ENCODE data around the gene NR3C2.

The NR3C2 gene

DNA sequence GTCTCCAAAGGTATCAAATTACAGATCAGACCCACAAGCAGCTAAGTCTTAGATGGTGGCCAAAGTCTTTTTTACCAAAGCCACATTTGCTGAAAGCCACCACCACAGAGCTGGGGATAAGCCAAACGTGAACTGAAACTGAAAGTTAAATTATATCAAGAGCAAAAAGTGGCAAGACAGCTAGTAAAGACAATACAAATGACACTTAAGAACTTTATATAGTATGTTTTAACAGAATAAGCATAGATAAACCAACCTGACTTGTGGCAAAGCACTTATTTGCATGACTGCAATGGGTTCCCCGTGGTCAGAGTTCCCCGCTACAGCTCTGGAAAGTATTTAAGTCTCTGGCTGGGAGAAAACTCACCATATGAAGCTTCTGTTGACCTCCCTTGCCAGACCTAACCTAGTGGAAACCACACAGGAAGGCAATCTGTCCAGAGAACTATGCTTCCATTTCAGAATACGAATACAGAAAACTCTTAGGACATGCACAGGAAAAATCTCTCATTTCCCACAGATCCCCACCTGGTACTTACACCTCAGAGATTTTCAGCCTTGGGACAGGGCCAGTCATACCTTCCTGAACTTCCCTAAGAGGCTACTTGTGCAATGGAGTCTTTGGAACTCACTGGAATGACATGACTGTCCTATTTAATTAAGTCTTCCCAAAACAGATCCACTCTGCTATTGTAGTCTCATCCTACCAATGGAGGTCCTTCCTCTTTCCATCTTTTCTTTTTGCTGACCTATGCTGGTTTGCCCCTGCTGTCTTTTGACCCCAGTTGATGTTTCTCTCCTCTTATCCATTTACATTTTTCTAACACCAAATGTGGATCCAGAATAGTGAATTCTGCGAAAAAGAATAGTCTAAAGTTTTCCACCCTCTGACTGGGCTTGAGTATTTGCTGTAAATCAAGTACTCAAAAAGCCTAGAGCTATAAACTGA, 225.1 kb downstream of the NR3C2 start:
- no peak for FAIRE-seq
- TF ChIP-seq SPI1 (IDR thresholded peaks at IDR 0.05; ENCODE audit: low read depth, low read length) (no peak), POLR2A (IDR thresholded peaks at IDR 0.05; ENCODE audit: low read depth, low read length) (no peak), PAX5 (IDR thresholded peaks at IDR 0.05; ENCODE audit: insufficient read depth, low read length, severe bottlenecking) (no peak), POU2F2 (IDR thresholded peaks at IDR 0.05; ENCODE audit: low read depth, low read length) (no peak), TAF1 (IDR thresholded peaks at IDR 0.05; ENCODE audit: low read depth, low read length) (no peak), POLR2AphosphoS5 (IDR thresholded peaks at IDR 0.05; ENCODE audit: low read depth, low read length) (no peak)
- DNase-seq (ENCODE audit: insufficient read length, low spot score) = peak; percentile 4

DNA sequence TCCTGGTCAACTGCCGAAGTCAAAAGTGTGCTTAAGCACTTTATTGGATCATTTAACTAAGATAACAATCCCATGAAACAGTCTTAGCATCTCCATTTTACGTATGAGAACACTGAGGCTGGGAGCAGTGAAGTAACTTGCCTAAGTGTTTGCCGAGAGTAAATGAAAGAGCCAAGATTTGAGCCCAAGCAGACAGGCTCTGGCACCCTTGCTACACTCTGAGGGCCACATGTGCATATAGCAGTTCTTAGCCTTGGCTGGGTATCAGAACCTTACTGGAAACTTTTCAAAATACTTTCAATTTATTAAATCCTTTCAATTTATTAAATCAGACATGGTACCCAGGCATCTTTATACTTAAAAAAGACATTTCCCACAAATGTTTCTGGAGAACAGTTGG, 225.9 kb downstream of the NR3C2 start:
- TF ChIP-seq POU2F2 (IDR thresholded peaks at IDR 0.05; ENCODE audit: low read depth, low read length) = no peak
- TF ChIP-seq TAF1 (IDR thresholded peaks at IDR 0.05; ENCODE audit: low read depth, low read length) = no peak
- TF ChIP-seq PAX5 (IDR thresholded peaks at IDR 0.05; ENCODE audit: insufficient read depth, low read length, severe bottlenecking) = no peak
- no peak for DNase-seq (ENCODE audit: insufficient read length, low spot score)
- FAIRE-seq = no peak

GRCh38 chr4:148215202-148215601, 227.0 kb downstream of the NR3C2 start:
- no peak for FAIRE-seq
- DNase-seq (ENCODE audit: insufficient read length, low spot score) = no peak
- no peak for TF ChIP-seq POLR2AphosphoS5 (IDR thresholded peaks at IDR 0.05; ENCODE audit: low read depth, low read length)
- TF ChIP-seq SPI1 (IDR thresholded peaks at IDR 0.05; ENCODE audit: low read depth, low read length) = no peak

- no peak for FAIRE-seq
Measured at GRCh38 chr4:148214529-148215166, 227.6 kb downstream of the NR3C2 start.

DNA sequence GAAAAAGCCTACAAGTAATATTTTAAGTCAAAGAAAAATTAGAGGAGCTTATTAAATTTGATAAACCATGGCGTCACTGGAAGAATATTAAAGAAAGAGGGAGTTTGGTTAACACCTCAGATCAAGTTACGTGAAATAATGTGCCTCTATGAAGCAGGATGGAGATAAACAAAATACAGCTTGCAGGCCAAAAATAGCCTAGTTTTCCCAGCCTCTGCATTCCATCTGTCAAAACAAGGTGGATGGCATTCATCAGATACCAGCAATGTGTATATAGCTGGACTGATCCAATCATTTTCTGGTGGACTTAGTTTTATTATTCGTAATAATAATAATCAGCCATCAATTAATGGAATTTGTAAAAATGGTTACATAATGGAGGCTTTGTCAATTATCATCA, 230.7 kb downstream of the NR3C2 start:
- no peak for FAIRE-seq
- DNase-seq (ENCODE audit: insufficient read length, low spot score) = no peak

More at GRCh38 chr4:148214529-148215166, 227.6 kb downstream of the NR3C2 start:
- TF ChIP-seq PAX5 (IDR thresholded peaks at IDR 0.05; ENCODE audit: insufficient read depth, low read length, severe bottlenecking) (no peak), POLR2A (IDR thresholded peaks at IDR 0.05; ENCODE audit: low read depth, low read length) (no peak), POLR2AphosphoS5 (IDR thresholded peaks at IDR 0.05; ENCODE audit: low read depth, low read length) (no peak), SPI1 (IDR thresholded peaks at IDR 0.05; ENCODE audit: low read depth, low read length) (no peak), POU2F2 (IDR thresholded peaks at IDR 0.05; ENCODE audit: low read depth, low read length) (no peak)
- no peak for DNase-seq (ENCODE audit: insufficient read length, low spot score)

DNA sequence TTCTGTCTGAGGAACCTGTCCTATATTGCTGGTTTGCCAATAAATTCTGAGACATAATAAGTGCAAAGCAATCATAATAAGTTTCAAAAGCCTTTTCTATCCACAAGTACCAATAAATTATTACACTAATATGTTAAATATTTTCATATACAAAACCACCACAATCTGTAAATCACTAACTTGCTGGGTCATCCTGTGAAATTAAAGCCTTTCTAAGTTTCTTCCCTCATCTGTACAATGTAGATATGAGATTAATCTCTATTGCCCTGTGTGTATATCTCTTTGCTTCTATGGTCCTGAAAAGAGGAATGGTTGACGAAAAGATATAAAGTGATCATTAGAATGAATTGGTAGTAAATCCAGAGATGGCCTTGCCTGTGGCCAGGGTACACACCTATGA, 231.6 kb downstream of the NR3C2 start:
- no peak for DNase-seq (ENCODE audit: insufficient read length, low spot score)

More for the DNA sequence above, 230.7 kb downstream of the NR3C2 start:
- TF ChIP-seq TAF1 (IDR thresholded peaks at IDR 0.05; ENCODE audit: low read depth, low read length) (no peak), PAX5 (IDR thresholded peaks at IDR 0.05; ENCODE audit: insufficient read depth, low read length, severe bottlenecking) (no peak), POU2F2 (IDR thresholded peaks at IDR 0.05; ENCODE audit: low read depth, low read length) (no peak), POLR2A (IDR thresholded peaks at IDR 0.05; ENCODE audit: low read depth, low read length) (no peak), POLR2AphosphoS5 (IDR thresholded peaks at IDR 0.05; ENCODE audit: low read depth, low read length) (no peak), SPI1 (IDR thresholded peaks at IDR 0.05; ENCODE audit: low read depth, low read length) (no peak)

GRCh38 chr4:148207068-148207467, 235.1 kb downstream of the NR3C2 start:
- TF ChIP-seq PAX5 (IDR thresholded peaks at IDR 0.05; ENCODE audit: insufficient read depth, low read length, severe bottlenecking) (no peak), POLR2AphosphoS5 (IDR thresholded peaks at IDR 0.05; ENCODE audit: low read depth, low read length) (no peak), POU2F2 (IDR thresholded peaks at IDR 0.05; ENCODE audit: low read depth, low read length) (no peak), TAF1 (IDR thresholded peaks at IDR 0.05; ENCODE audit: low read depth, low read length) (no peak), SPI1 (IDR thresholded peaks at IDR 0.05; ENCODE audit: low read depth, low read length) (no peak), POLR2A (IDR thresholded peaks at IDR 0.05; ENCODE audit: low read depth, low read length) (no peak)
- DNase-seq (ENCODE audit: insufficient read length, low spot score) (no peak), FAIRE-seq (no peak)

More for the DNA sequence above, 231.6 kb downstream of the NR3C2 start:
- no peak for TF ChIP-seq TAF1 (IDR thresholded peaks at IDR 0.05; ENCODE audit: low read depth, low read length)
- no peak for TF ChIP-seq PAX5 (IDR thresholded peaks at IDR 0.05; ENCODE audit: insufficient read depth, low read length, severe bottlenecking)
- no peak for TF ChIP-seq POU2F2 (IDR thresholded peaks at IDR 0.05; ENCODE audit: low read depth, low read length)
- TF ChIP-seq POLR2A (IDR thresholded peaks at IDR 0.05; ENCODE audit: low read depth, low read length) = no peak
- TF ChIP-seq POLR2AphosphoS5 (IDR thresholded peaks at IDR 0.05; ENCODE audit: low read depth, low read length) = no peak
- no peak for TF ChIP-seq SPI1 (IDR thresholded peaks at IDR 0.05; ENCODE audit: low read depth, low read length)
- FAIRE-seq = no peak

DNA sequence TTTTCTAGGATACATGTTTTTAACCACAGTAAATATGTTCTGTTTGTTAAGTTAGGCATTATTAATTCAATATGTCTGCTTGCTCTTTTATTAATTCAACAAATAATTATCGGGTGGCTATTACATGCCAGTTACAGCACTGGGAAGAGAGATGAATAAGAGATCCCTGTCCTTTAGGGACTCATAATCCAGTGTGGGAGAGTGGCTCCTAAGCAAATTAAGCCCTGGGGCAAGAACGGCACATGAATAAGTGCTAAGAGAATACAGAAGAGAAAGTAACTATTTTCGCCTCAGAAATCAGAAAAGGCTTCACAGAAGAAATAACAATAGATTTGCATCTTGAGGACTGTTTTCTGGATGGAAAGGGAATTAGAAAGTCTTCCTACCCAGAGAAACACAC, 236.7 kb downstream of the NR3C2 start:
- no peak for FAIRE-seq
- no peak for DNase-seq (ENCODE audit: insufficient read length, low spot score)
- no peak for TF ChIP-seq PAX5 (IDR thresholded peaks at IDR 0.05; ENCODE audit: insufficient read depth, low read length, severe bottlenecking)
- no peak for TF ChIP-seq POLR2A (IDR thresholded peaks at IDR 0.05; ENCODE audit: low read depth, low read length)
- TF ChIP-seq POU2F2 (IDR thresholded peaks at IDR 0.05; ENCODE audit: low read depth, low read length) = no peak
- no peak for TF ChIP-seq TAF1 (IDR thresholded peaks at IDR 0.05; ENCODE audit: low read depth, low read length)
- no peak for TF ChIP-seq SPI1 (IDR thresholded peaks at IDR 0.05; ENCODE audit: low read depth, low read length)
- no peak for TF ChIP-seq POLR2AphosphoS5 (IDR thresholded peaks at IDR 0.05; ENCODE audit: low read depth, low read length)

- no peak for FAIRE-seq
- TF ChIP-seq POU2F2 (IDR thresholded peaks at IDR 0.05; ENCODE audit: low read depth, low read length) (no peak), SPI1 (IDR thresholded peaks at IDR 0.05; ENCODE audit: low read depth, low read length) (no peak), POLR2A (IDR thresholded peaks at IDR 0.05; ENCODE audit: low read depth, low read length) (no peak), TAF1 (IDR thresholded peaks at IDR 0.05; ENCODE audit: low read depth, low read length) (no peak), POLR2AphosphoS5 (IDR thresholded peaks at IDR 0.05; ENCODE audit: low read depth, low read length) (no peak), PAX5 (IDR thresholded peaks at IDR 0.05; ENCODE audit: insufficient read depth, low read length, severe bottlenecking) (no peak)
- DNase-seq (ENCODE audit: insufficient read length, low spot score) = no peak
Measured at GRCh38 chr4:148204892-148205291, 237.3 kb downstream of the NR3C2 start.
